Heart left ventricle (tissue), 16 donors: Measurements from ENCODE around the gene RASA4B. TPM values are rescaled to one million over a fixed set of nuclear protein-coding genes. Genes with fewer than 3 reads are reported as not detected.
"Not testable (repeated sequence)": the region's sequence is repeated elsewhere in the genome, so short reads cannot be mapped to it uniquely, and the experiment has no call there.

ENCODE experiments used
- ATAC-seq, 4 donors: fragments of 200-7000 bp; cut with Tn5 transposase; one replicate each; pipeline ENCODE4 v1.9.1; 2020 to 2022; ENCODE audit warnings: moderate library complexity in 4 of 4, mild to moderate bottlenecking in 3 of 4, moderate number of reproducible peaks in 1 of 4
- DNase-seq, 5 donors: peaks; one replicate each; pipeline ENCODE4 v3.0.0-alpha.2; 2020
- H3K27ac ChIP-seq, 12 donors: fragments of 200-600 bp; sonication (generic) in 4 of 12; one replicate each; pipeline versions ENCODE4 v1.5.0 to v1.8.0; 2016 to 2022; ENCODE audit warnings: mild to moderate bottlenecking in 2 of 12
- H3K27me3 ChIP-seq, 9 donors: fragments of 200-600 bp; sonication (generic) in 2 of 9; one replicate each; pipeline versions ENCODE4 v1.5.1 to v1.8.0; 2016 to 2022; ENCODE audit warnings: mild to moderate bottlenecking in 3 of 9
- H3K36me3 ChIP-seq, 9 donors: fragments of 200-600 bp; sonication (generic) in 2 of 9; one replicate each; pipeline versions ENCODE4 v1.5.0 to v1.8.0; 2018 to 2022; ENCODE audit warnings: mild to moderate bottlenecking in 2 of 9
- H3K4me1 ChIP-seq, 12 donors: fragments of 200-600 bp; sonication (generic) in 4 of 12; one replicate each; pipeline versions ENCODE4 v1.5.0 to v1.8.0; 2016 to 2022; ENCODE audit warnings: mild to moderate bottlenecking in 3 of 12
- H3K4me3 ChIP-seq, 12 donors: fragments of 200-600 bp; sonication (generic) in 4 of 12; one replicate each; pipeline versions ENCODE4 v1.5.0 to v1.8.0; 2017 to 2022; ENCODE audit warnings: mild to moderate bottlenecking in 9 of 12, moderate library complexity in 4 of 12
- H3K9me3 ChIP-seq, 12 donors: fragments of 200-600 bp; sonication (generic) in 4 of 12; one replicate each; pipeline versions ENCODE4 v1.5.0 to v1.8.0; 2016 to 2022; ENCODE audit warnings: mild to moderate bottlenecking in 1 of 12
- WGBS, 4 donors: extraction: QIAGEN DNeasy Blood & Tissue Kit in 2 of 4; methylation state at CpG; one replicate each; pipeline versions ENCODE4 v1.1.5 to v1.1.7; 2013 to 2018; 5-methylcytosine and 5-hydroxymethylcytosine counted together
- intact Hi-C, 10 donors: fragments of 100-400 bp; cut with DNase I; formaldehyde crosslinking; loops; one replicate each; pipeline versions ENCODE4 v1.11.1 to v1.14.2; 2022
- polyA plus RNA-seq, 2 donors: library from polyadenylated mRNA; stranded (reverse); fragments of 200-250 nt; gene quantifications; one replicate each; pipeline ENCODE4 v1.2.3, GENCODE V29; 2013
- total RNA-seq, 9 donors: library from RNA; depleted of rRNA in 2 of 9; stranded (reverse); fragments of >200 nt in 2 of 9; fragmentation: NEBNext Ultra II Directional in 3 of 9; extraction: Animal tissue kit (Norgen Biotek cat#: 25700) in 3 of 9; gene quantifications; one replicate each; pipeline versions ENCODE4 v1.1.0 to v1.2.4, GENCODE V29; 2016 to 2023
- donor health status: ischemic (EF 13 %, LVEDD 7.1; RV severe dilation, severe dysfunction).
- donor health status: healthy with polysubstance abuse.
- donor health status: DM: no; HTN: yes; CAD: no.
- donor health status: DM: no; HTN: no; CAD: no.
- donor health status: ischemic (EF 25% LVEDD 6.9; RV normal size, moderate dysfunction).
- donor health status: ischemic (EF 25% LVEDD 5.7; RV mildly dilated, moderate dysfunction).
- donor health status: healthy.
- donor health status: DM: yes; HTN: yes; CAD: no.
- donor health status: ischemic (EF 35%, LVEDD 5.7; RV mildly dilated, moderate dysfunction).
- donor health status: nonischemic (EF 11% LVEDD 7.7; RV severe dilation, severe dysfunction).
- donor health status: DM: yes; HTN: yes; CAD: no.
- donor health status: PGD.
- donor health status: ischemic (EF 29% LVEDD 5.4; RV normal size, mild dysfunction).
- donor health status: nonischemic (EF 23%, LVEDD 6.1; RV moderate dilation, normal function).

The RASA4B gene
- total and polyA plus RNA-seq, 11 donors = 2.7 to 28.1 (median 6.0) TPM

DNA sequence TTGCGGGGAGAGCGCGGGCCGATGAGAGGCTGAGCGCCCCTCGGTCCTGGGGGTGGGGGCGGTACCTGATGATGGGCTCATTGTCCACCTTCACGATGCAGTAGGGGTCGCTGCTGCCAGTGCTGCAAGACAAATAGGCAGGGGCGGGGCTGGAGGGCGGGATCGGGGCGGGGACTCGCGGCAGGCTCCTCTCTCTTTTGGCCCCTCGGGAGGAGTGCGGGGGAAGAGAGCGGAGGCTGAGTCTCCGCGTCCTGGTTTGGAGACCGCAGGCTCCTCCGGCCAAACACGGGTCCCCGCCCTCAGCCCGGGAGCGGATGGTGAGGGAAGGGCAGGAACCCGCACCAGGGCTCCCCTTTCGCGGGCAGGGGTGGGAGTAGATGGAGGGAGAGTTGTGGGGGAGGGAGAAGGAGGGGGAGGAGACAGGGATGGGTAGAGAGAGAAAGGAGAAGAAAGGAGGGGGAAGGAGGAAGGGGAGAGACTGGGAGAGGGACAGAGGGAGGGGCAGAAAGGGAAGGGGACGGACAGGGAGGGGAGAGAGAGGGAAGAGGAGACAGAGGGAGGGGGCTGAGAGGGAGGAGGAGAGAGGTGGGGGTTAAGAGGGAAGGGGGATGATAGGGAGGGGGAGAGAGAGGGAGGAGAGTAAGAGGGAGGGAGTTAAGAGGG lies 5.6 kb downstream of the RASA4B start:
- WGBS, 4 donors = no CpG with 5 or more reads among the region's 30 CpGs
- DNase-seq, H3K27me3 ChIP-seq, H3K27ac ChIP-seq, H3K4me3 ChIP-seq, H3K4me1 ChIP-seq, H3K36me3 ChIP-seq, H3K9me3 ChIP-seq, intact Hi-C loops: not testable (repeated sequence)
- peak; percentile 54 to 84 (median 74) for ATAC-seq

DNA sequence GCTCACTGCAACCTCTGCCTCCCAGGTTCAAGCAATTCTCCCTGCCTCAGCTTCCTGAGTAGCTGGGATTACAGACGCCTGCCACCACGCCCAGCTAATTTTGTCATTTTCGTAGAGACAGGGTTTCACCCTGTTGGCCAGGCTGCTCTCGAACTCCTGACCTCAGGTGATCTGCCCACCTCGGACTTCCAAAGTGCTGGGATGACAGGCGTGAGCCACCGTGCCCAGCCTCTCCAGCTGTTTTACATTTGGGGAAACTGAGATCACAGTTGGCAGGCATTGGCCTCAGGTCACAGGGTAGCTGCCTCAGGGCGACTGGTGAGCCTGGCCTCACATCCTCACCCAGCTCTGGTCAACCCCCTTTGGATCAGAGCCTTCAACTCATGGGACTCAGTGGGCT lies 7.0 kb downstream of the RASA4B start:
- H3K4me1 ChIP-seq, H3K4me3 ChIP-seq, H3K27me3 ChIP-seq, ATAC-seq, H3K27ac ChIP-seq, H3K36me3 ChIP-seq, intact Hi-C loops, H3K9me3 ChIP-seq: not testable (repeated sequence)
- 71 to 81% methylated on average over 4 of the region's 8 CpGs; no CpG with 5 or more reads in 2 of the 4 donors for WGBS, 4 donors
- DNase-seq = peak in 3 of 5 donors; percentile 12 to 19 (median 16)

DNA sequence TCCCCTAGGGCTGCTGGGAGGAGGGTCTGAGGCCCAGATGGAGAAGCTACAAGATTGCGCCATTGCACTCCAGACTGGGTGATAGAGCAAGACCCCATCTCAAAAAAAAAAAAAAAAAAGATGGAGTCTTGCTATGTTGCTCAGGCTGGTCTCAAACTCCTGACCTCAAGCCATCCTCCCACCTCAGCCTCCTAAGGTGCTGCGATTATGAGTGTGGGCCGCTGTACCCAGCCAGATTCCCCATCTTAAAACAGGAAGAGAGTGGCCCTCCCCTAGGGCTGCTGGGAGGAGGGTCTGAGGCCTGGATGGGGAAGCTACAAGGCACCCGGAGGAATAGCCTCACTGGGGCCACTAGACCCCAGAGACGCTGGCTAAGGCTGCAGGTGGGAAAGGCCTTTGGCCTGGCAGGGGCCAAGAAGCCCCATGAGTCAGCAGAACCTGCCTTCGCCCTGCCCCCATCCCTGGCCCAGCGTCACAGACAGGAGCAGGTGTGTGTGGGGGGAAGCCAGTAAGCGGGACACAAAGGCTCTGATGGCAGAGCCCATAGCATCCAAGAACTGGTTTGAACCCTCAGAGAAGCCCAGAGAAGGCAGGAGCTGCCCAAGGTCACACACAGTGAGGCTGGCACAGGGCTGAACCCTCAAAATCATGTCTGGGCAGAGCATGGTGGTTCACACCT lies 10.0 kb downstream of the RASA4B start:
- H3K27me3 ChIP-seq, H3K9me3 ChIP-seq, H3K4me3 ChIP-seq, H3K36me3 ChIP-seq, ATAC-seq, H3K4me1 ChIP-seq, intact Hi-C loops: not testable (repeated sequence)
- 92 to 96% (median 93%) methylated on average over 2 of the region's 8 CpGs; no CpG with 5 or more reads in 1 of the 4 donors for WGBS, 4 donors
- peak in 2 of 5 donors; percentile 13 to 58 for DNase-seq
- peak overlapping the region in 1 of 12 donors; percentile 11 for H3K27ac ChIP-seq

DNA sequence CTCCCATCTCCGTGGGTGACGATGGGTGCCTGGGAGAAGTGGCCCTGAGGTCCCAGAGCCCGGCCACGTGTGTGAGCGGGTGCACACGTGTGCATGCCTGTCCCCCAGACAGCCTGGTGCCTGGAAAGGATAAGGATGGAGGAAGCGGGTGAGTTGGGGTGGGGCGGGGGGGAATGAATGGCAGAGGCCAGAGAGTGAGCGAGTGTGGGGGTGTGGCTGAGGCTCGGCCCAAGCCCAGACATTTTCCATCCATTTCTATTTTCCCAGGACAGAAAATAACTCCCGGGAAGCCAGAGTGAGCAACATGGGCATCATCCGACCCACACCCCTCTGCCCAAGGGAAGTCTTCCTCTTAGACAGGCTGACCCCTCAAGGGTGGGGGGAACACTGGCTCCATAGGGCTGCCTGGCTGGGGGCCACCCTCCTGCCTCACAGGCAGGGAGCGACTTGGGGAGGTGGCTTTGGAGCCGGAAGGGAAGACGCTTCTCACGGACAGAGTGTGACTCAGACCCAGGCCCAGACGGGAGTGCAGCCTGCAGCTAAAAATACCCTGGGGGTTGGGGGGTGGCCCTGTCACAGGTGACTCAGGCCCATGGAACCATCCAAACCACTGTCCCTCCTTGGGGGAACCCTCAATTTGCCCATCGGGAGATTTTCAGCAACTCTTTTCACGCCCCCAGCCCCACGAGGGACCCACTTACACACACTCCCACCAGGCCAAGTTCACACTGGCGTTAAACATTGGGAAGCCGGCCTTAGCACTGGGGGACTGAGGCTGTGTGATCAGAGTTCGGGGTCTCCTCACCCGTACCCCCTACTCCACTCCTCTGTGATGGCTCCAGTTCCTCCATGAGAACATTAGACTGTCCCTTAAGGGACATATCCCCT lies 12.0 kb downstream of the RASA4B start:
- DNase-seq (peak in 1 of 5 donors; percentile 49), ATAC-seq (peak; percentile 4 to 80 (median 38))
- H3K4me1 ChIP-seq, H3K27ac ChIP-seq, H3K36me3 ChIP-seq, intact Hi-C loops, H3K9me3 ChIP-seq, H3K4me3 ChIP-seq, H3K27me3 ChIP-seq: not testable (repeated sequence)
- 76 to 77% (median 77%) methylated on average over 5 to 6 of the region's 24 CpGs; no CpG with 5 or more reads in 1 of the 4 donors for WGBS, 4 donors

DNA sequence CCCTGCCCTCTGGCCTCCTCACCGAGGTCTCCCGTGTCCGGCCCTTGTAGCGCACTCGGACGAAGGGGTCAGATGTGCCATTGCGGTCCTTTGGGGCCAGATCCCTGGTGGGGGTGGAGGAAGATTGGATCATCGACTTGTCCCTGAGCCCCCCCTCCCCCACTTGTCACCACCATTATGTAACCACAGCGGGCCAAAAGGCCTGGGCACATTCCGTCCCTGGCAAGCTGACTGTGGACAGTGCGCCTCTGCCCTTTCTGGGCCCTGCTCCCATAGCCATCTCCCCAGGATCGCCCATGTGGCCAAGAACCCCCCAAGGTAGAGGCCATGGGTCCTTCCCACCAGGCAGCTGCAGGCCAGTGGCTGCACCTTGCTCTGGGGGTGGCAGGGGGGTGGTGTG lies 14.4 kb downstream of the RASA4B start:
- H3K36me3 ChIP-seq, H3K27me3 ChIP-seq, H3K9me3 ChIP-seq, H3K4me1 ChIP-seq, H3K4me3 ChIP-seq, H3K27ac ChIP-seq, DNase-seq, intact Hi-C loops: not testable (repeated sequence)
- no CpG with 5 or more reads among the region's 12 CpGs for WGBS, 4 donors
- peak in 1 of 4 donors; percentile 11 for ATAC-seq

GRCh38 chr7:102498321-102498720 lies 19.3 kb downstream of the RASA4B start:
- peak in 1 of 5 donors; percentile 13 for DNase-seq
- H3K4me3 ChIP-seq, H3K27ac ChIP-seq, ATAC-seq, H3K27me3 ChIP-seq, intact Hi-C loops, H3K36me3 ChIP-seq, H3K9me3 ChIP-seq, H3K4me1 ChIP-seq: not testable (repeated sequence)
- WGBS, 4 donors = 90 to 100% (median 94%) methylated on average over 3 to 15 of the region's 16 CpGs

DNA sequence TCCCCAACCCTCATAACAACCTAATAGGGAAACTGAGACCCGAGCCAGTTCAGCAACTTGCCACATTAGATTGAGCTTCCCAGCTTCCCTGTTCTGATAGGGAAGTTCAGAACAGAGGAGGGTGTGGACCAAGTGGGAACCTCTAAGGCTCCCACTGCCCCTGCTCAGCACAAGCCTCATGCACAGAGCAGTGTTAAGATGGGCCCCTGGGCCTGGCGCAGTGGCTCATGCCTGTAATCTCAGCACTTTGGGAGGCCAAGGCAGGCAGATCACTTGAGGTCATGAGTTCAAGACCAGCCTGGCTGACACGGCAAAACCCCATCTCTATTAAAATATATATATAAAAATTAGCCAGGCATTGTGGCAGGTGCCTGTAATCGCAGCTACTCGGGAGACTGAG lies 20.3 kb downstream of the RASA4B start:
- H3K4me3 ChIP-seq, H3K4me1 ChIP-seq, H3K27me3 ChIP-seq, H3K36me3 ChIP-seq, intact Hi-C loops, H3K27ac ChIP-seq, ATAC-seq, H3K9me3 ChIP-seq: not testable (repeated sequence)
- DNase-seq = peak in 3 of 5 donors; percentile 19 to 65 (median 32)
- WGBS, 4 donors = 76 to 94% methylated on average over 1 of the region's 5 CpGs; no CpG with 5 or more reads in 2 of the 4 donors

DNA sequence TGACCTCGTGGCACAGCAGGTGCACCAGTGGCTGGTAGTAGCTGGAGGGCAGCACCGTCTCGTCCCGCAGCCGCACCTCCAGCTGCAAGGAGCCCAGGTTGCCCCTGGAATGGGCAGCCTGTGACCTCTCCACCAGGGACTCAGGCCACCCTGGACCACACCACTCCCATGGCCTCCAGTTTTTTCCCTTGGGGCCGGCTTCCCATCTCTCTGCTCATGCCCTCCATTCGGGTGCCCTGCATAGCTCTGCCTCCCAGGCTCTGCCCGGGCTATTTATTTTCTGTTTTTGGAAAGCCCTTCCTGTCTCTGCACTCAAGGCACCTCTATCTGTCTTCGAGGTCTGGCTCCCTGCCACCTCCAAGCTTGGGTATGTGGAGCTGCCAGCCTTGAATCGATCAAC lies 20.7 kb downstream of the RASA4B start:
- WGBS, 4 donors = 72 to 86% (median 79%) methylated on average over 3 of the region's 10 CpGs
- H3K9me3 ChIP-seq, H3K4me3 ChIP-seq, H3K4me1 ChIP-seq, ATAC-seq, intact Hi-C loops, H3K27me3 ChIP-seq, H3K36me3 ChIP-seq, H3K27ac ChIP-seq: not testable (repeated sequence)
- DNase-seq = peak in 2 of 5 donors; percentile 12 to 46

GRCh38 chr7:102494473-102495149 lies 23.0 kb downstream of the RASA4B start:
- intact Hi-C loops, H3K4me1 ChIP-seq, H3K27me3 ChIP-seq, H3K9me3 ChIP-seq, H3K36me3 ChIP-seq, DNase-seq, H3K27ac ChIP-seq, H3K4me3 ChIP-seq: not testable (repeated sequence)
- no CpG with 5 or more reads among the region's 67 CpGs for WGBS, 4 donors
- peak in 3 of 4 donors; percentile 24 to 43 (median 35) for ATAC-seq

DNA sequence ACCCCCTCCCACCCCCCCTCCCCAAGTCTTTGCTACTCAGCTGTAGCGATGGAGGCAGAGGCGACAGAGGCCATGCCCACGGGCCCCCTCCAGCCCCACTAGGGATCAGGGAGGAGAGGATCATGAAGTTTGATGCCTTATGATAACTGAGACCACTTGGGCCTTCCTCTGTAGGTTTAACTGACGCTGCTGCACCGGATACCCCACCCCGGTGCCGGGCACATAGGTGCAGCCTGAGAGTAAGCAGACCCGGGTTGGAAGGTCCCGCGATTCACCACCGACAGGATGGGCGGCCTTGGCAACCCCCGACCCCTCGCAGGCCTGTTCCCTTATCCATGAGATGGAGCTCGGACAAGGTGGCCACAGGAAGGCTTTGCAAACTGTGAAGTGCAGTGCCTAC lies 23.6 kb downstream of the RASA4B start:
- H3K4me1 ChIP-seq, H3K9me3 ChIP-seq, H3K36me3 ChIP-seq, H3K27me3 ChIP-seq, ATAC-seq, H3K27ac ChIP-seq, intact Hi-C loops: not testable (repeated sequence)
- DNase-seq = peak in 3 of 5 donors; percentile 18 to 48 (median 19)
- peak overlapping the region in 2 of 12 donors; percentile 18 to 48 for H3K4me3 ChIP-seq
- 24 to 49% methylated on average over 8 of the region's 15 CpGs; no CpG with 5 or more reads in 2 of the 4 donors for WGBS, 4 donors
